Esophagus (tissue), 2 donors: ENCODE data around the gene PPM1L. TPM values are rescaled to one million over a fixed set of nuclear protein-coding genes. Genes with fewer than 3 reads are reported as not detected.

ENCODE experiments used
- H3K27ac ChIP-seq, 2 donors: one replicate each; pipeline ENCODE4 v1.5.1; 2013; ENCODE audit warnings: low read depth in 2 of 2, mild to moderate bottlenecking in 2 of 2, inconsistent platforms in 1 of 2, low read length in 1 of 2, moderate library complexity in 1 of 2
- H3K27me3 ChIP-seq, 2 donors: one replicate each; pipeline ENCODE4 v1.6.1; 2013; ENCODE audit warnings: low read length in 2 of 2, control low read depth in 1 of 2, mild to moderate bottlenecking in 1 of 2; ENCODE audit not compliant: insufficient read depth in 2 of 2, control insufficient read depth in 1 of 2
- H3K36me3 ChIP-seq, 2 donors: one replicate each; pipeline ENCODE4 v1.6.1; 2013; ENCODE audit warnings: low read length in 1 of 2; ENCODE audit not compliant: control insufficient read depth in 2 of 2, insufficient read depth in 2 of 2
- H3K4me1 ChIP-seq, 2 donors: one replicate each; pipeline ENCODE4 v1.6.1; 2013; ENCODE audit warnings: low read length in 1 of 2; ENCODE audit not compliant: control insufficient read depth in 2 of 2, insufficient read depth in 2 of 2
- H3K4me3 ChIP-seq, 2 donors: one replicate each; pipeline ENCODE4 v1.5.1; 2013; ENCODE audit warnings: low read length in 2 of 2, mild to moderate bottlenecking in 2 of 2, low read depth in 1 of 2, moderate library complexity in 1 of 2
- H3K9me3 ChIP-seq, 2 donors: one replicate each; pipeline ENCODE4 v1.6.1; 2013; ENCODE audit warnings: mild to moderate bottlenecking in 2 of 2, low read depth in 1 of 2, low read length in 1 of 2, moderate library complexity in 1 of 2; ENCODE audit not compliant: control insufficient read depth in 2 of 2, insufficient read depth in 1 of 2
- WGBS, 2 donors: extraction: QIAGEN DNeasy Blood & Tissue Kit; methylation state at CpG; one replicate each; pipeline ENCODE4 v1.1.7; 2013; 5-methylcytosine and 5-hydroxymethylcytosine counted together
- polyA plus RNA-seq, 2 donors: library from polyadenylated mRNA; stranded (reverse); fragments of 200-250 nt; gene quantifications; one replicate each; pipeline ENCODE4 v1.2.3, GENCODE V29; 2013
- donor health status: healthy with polysubstance abuse.
- donor health status: Bipolar disorder and iron deficiency.

The PPM1L gene
- polyA plus RNA-seq, 2 donors, result 2.7 to 3.0 TPM

- no peak overlapping the region for H3K4me3 ChIP-seq
- 82 to 85% methylated on average over 6 of the region's 6 CpGs for WGBS, 2 donors
- peaks cover 0 to 3% of the 10 kb centered on the region in 2 donors for H3K4me1 ChIP-seq
- H3K27me3 ChIP-seq, result no peaks in the 10 kb centered on the region
- no peak overlapping the region for H3K27ac ChIP-seq
- H3K9me3 ChIP-seq, result no peaks in the 10 kb centered on the region
- no peaks in the 10 kb centered on the region for H3K36me3 ChIP-seq
These were observed 345.0 kb downstream of the PPM1L start for GRCh38 chr3:161100994-161101393.

- H3K27ac ChIP-seq, result no peak overlapping the region
- H3K9me3 ChIP-seq, result no peaks in the 10 kb centered on the region
- no peaks in the 10 kb centered on the region for H3K27me3 ChIP-seq
- no peaks in the 10 kb centered on the region for H3K36me3 ChIP-seq
- H3K4me1 ChIP-seq, result peaks cover 0 to 3% of the 10 kb centered on the region in 2 donors
- WGBS, 2 donors, result 82 to 92% methylated on average over 3 of the region's 3 CpGs
- H3K4me3 ChIP-seq, result no peak overlapping the region
These were observed 345.6 kb downstream of the PPM1L start for GRCh38 chr3:161101609-161102008.

GRCh38 chr3:161103776-161104385, 347.9 kb downstream of the PPM1L start:
- Histone ChIP-seq H3K36me3 (no peaks in the 10 kb centered on the region), H3K9me3 (no peaks in the 10 kb centered on the region), H3K27me3 (no peaks in the 10 kb centered on the region), H3K4me1 (peaks cover 0 to 3% of the 10 kb centered on the region in 2 donors), H3K4me3 (peak overlapping the region in 1 of 2 donors; percentile 65), H3K27ac (no peak overlapping the region)
- WGBS, 2 donors, result 89 to 92% methylated on average over 22 of the region's 22 CpGs

- Histone ChIP-seq H3K4me3 (peak within 1 kb of the TSS; percentile 65 to 77), H3K4me1 (peaks cover 0 to 3% of the 10 kb centered on the region in 2 donors), H3K36me3 (no peaks in the 10 kb centered on the region), H3K27ac (peak within 1 kb of the TSS; percentile 34 to 42), H3K27me3 (no peaks in the 10 kb centered on the region), H3K9me3 (no peaks in the 10 kb centered on the region)
- WGBS, 2 donors, result 2% methylated on average over 91 to 97 of the region's 97 CpGs
These were observed 348.8 kb downstream of the PPM1L start, which contains the start of gene B3GALNT1 for GRCh38 chr3:161104561-161105551. Gene B3GALNT1, minus strand, starts transcription at chr3:161105349. Its CDS starts 18,595 bp downstream, at chr3:161086754.

GRCh38 chr3:161107311-161107710, 351.3 kb downstream of the PPM1L start:
- no peaks in the 10 kb centered on the region for H3K4me1 ChIP-seq
- WGBS, 2 donors, result 73 to 88% methylated on average over 1 of the region's 1 CpG
- H3K27ac ChIP-seq, result no peak overlapping the region

GRCh38 chr3:161108840-161109239, 352.8 kb downstream of the PPM1L start:
- Histone ChIP-seq H3K4me3 (no peak overlapping the region), H3K27me3 (no peaks in the 10 kb centered on the region), H3K27ac (no peak overlapping the region), H3K9me3 (peaks cover 0 to 2% of the 10 kb centered on the region in 2 donors), H3K4me1 (no peaks in the 10 kb centered on the region), H3K36me3 (no peaks in the 10 kb centered on the region)
- WGBS, 2 donors, result 84% methylated on average over 1 of the region's 1 CpG

More at GRCh38 chr3:161107311-161107710, 351.3 kb downstream of the PPM1L start:
- Histone ChIP-seq H3K9me3 (peaks cover 0 to 2% of the 10 kb centered on the region in 2 donors), H3K36me3 (no peaks in the 10 kb centered on the region), H3K4me3 (no peak overlapping the region), H3K27me3 (no peaks in the 10 kb centered on the region)

- no peak overlapping the region for H3K27ac ChIP-seq
- H3K4me1 ChIP-seq, result no peaks in the 10 kb centered on the region
- WGBS, 2 donors, result 72 to 75% methylated on average over 3 of the region's 3 CpGs
- peaks cover 0 to 8% of the 10 kb centered on the region in 2 donors for H3K9me3 ChIP-seq
- H3K27me3 ChIP-seq, result no peaks in the 10 kb centered on the region
- no peaks in the 10 kb centered on the region for H3K36me3 ChIP-seq
- no peak overlapping the region for H3K4me3 ChIP-seq
These were observed 361.6 kb downstream of the PPM1L start for GRCh38 chr3:161117646-161118045.

- H3K27ac ChIP-seq, result no peak overlapping the region
- no peaks in the 10 kb centered on the region for H3K9me3 ChIP-seq
- H3K4me1 ChIP-seq, result no peaks in the 10 kb centered on the region
- WGBS, 2 donors, result 63% methylated on average over 2 of the region's 2 CpGs
- no peaks in the 10 kb centered on the region for H3K36me3 ChIP-seq
- H3K4me3 ChIP-seq, result no peak overlapping the region
- H3K27me3 ChIP-seq, result no peaks in the 10 kb centered on the region
These were observed 370.5 kb downstream of the PPM1L start for GRCh38 chr3:161126495-161126894.
